ENCODE measurements around the gene ANGPT4. TPM values are rescaled to one million over a fixed set of nuclear protein-coding genes. Genes with fewer than 3 reads are reported as not detected.

Gene ANGPT4
- total and polyA plus RNA-seq, 2 of the 13 experiments (the other 11 are each of a cell fraction or from before 2014, with no cell fraction given) = not detected

- TF ChIP-seq PRDM15 (CRISPR knock-in tag; IDR thresholded peaks at IDR 0.05) (no peak), FOXK2 (IDR thresholded peaks at IDR 0.05) (no peak), ZSCAN25 (CRISPR knock-in tag; IDR thresholded peaks at IDR 0.05) (peak; percentile 69; the same call in 1 of the 2 replicates), ZNF333 (CRISPR knock-in tag; IDR thresholded peaks at IDR 0.05; ENCODE audit: borderline replicate concordance) (no peak), U2AF2 (IDR thresholded peaks at IDR 0.05; ENCODE audit: low read depth, low read length) (no peak), THAP7 (CRISPR knock-in tag; IDR thresholded peaks at IDR 0.05) (0 out of 2 replicates have a peak, but pooled peaks have one; percentile 79), ZNF674 (CRISPR knock-in tag; IDR thresholded peaks at IDR 0.05; ENCODE audit: low read depth) (no peak), ZNF746 (CRISPR knock-in tag; IDR thresholded peaks at IDR 0.05) (no peak), MATR3 (CRISPR knock-in tag; IDR thresholded peaks at IDR 0.05) (no peak), ZNF510 (CRISPR knock-in tag; IDR thresholded peaks at IDR 0.05; ENCODE audit: low read depth) (peak; percentile 88; the same call in 1 of the 2 replicates), POGK (CRISPR knock-in tag; conservative IDR thresholded peaks at IDR 0.05) (peak; percentile 36; the same call in 1 of the 2 replicates), TFAP4 (IDR thresholded peaks at IDR 0.05; ENCODE audit: borderline replicate concordance, low read depth) (no peak), ZBTB44 (CRISPR knock-in tag; IDR thresholded peaks at IDR 0.05) (0 out of 2 replicates have a peak, but pooled peaks have one; percentile 66), ATRX (CRISPR knock-in tag; IDR thresholded peaks at IDR 0.05; ENCODE audit: borderline replicate concordance) (no peak), PRDM10 (CRISPR knock-in tag; IDR thresholded peaks at IDR 0.05; ENCODE audit: low read depth) (0 out of 2 replicates have a peak, but pooled peaks have one; percentile 48), KAT8 (CRISPR knock-in tag; IDR thresholded peaks at IDR 0.05) (no peak)
Measured at GRCh38 chr20:956330-956951, 40.3 kb upstream of the ANGPT4 start (continued).
